ENCODE data around the gene MLC1. TPM values are rescaled to one million over a fixed set of nuclear protein-coding genes. Genes with fewer than 3 reads are reported as not detected.

MLC1 gene
- total RNA-seq, 2 donors from 2014 or later = not detected

DNA sequence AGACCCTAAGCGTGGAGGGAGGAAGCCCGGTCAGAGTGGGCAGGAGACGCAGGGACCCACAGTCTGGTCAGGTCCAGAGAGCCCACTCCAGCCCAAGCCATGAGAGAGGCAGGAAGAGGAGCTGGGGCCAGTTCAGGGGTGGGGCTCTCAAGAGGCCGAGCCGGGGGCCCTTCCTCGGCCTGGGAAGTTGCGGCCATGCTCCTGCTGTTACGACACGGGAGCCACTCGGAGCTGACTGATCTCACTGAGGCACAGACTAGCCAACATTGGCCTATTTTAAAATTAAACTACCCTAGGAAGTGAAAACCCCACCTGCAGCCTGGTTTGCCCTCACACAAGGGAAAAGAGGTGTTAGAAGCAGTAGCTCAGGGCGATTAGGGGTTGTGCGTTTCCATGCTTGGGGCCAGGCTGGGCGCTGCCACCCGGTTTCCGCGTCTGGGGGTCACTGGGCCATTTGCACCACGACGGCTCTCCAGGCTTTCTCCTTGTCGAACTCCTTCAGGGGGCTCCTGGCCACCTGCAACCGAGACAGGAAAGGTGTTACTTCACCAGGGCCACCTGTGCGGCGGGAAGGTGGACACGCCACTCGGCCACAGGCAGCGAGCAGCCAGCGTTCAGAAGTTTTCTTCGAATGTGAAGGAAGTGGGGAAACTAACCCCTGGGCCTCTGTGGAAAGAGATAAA is 23.9 kb downstream of the MLC1 start:
- no peak overlapping the region for H3K4me3 ChIP-seq
- no peak for TF ChIP-seq CTCF (IDR thresholded peaks at IDR 0.05)
- WGBS, 2 donors = 63 to 77% methylated on average over 16 to 24 of the region's 27 CpGs
- no peaks in the 10 kb centered on the region for H3K9me3 ChIP-seq
- H3K27ac ChIP-seq = no peak overlapping the region
- peaks cover 0 to 9% of the 10 kb centered on the region in 2 donors for H3K27me3 ChIP-seq
- H3K36me3 ChIP-seq (replicated peaks in 1 of 2; ENCODE audit: insufficient read depth in 1 of 2, low read depth in 2 of 2) = no peaks in the 10 kb centered on the region
- peaks cover 14% of the 10 kb centered on the region for H3K4me1 ChIP-seq
- intact Hi-C loops (cut with DNase I) = no loop called here
- no peak for DNase-seq
- ATAC-seq = no peak

DNA sequence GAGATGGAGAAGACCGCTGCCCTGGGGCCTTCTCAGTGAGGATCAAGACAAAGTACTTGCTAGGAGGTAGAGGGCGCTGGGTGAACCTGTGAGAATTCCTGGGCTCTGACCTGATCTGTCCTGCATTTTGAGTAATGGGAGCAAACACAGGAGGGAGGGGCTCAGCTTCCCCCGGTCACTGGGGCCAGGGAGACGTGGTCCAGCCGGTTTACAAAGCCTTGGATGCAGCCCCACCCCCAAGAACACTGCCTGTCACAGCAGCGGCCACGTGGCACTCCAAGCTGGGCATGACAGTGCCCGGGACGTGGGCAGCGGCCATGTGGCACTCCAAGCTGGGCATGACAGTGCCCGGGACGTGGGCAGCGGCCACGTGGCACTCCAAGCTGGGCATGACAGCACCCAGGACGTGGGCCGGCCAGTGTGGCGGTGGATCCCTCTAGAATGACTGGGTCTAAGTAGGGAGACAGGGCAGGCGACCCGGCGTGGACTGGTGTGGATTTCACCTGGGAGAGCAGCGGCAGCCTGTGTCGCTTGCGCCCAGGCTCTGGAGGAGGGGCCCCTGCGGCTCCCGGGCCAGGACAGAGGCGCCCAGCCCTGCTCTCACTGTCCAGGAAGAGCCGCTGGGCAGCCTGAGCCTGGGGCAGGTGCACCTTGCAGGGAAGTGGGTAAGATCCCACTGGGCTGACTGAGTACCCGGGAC is 24.6 kb downstream of the MLC1 start:
- DNase-seq = peak; percentile 41 to 74 (median 72)
- intact Hi-C loops (cut with DNase I) = no loop called here
- Histone ChIP-seq H3K27ac (no peak overlapping the region), H3K27me3 (peaks cover 0 to 9% of the 10 kb centered on the region in 2 donors), H3K4me3 (no peak overlapping the region), H3K36me3 (replicated peaks in 1 of 2; ENCODE audit: insufficient read depth in 1 of 2, low read depth in 2 of 2) (no peaks in the 10 kb centered on the region), H3K4me1 (peaks cover 14% of the 10 kb centered on the region), H3K9me3 (no peaks in the 10 kb centered on the region)
- peak; percentile 67 for ATAC-seq
- TF ChIP-seq CTCF (IDR thresholded peaks at IDR 0.05) (peak in 2 of 7 experiments; percentile 12 to 20), POLR2A (IDR thresholded peaks at IDR 0.05) (no peak)
- 41 to 52% methylated on average over 10 to 28 of the region's 28 CpGs for WGBS, 2 donors

DNA sequence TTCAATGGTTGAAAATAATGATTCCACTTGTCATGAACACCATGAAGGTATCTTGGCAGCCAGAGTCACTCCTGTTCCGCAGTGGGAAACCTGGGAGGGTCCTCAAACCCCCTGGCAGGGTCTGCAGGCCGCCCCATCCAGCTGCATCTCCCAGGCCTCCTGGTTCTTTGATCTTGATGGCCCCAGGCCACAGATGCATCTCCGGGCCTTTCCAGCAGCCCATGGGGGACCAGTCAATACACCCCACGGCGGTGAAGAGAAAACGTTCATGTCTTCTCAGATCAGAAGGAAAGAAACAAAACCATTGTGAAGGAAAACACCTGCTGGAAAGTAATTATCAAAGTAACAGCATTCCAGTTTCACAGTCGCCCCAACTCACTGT is 25.4 kb downstream of the MLC1 start:
- Histone ChIP-seq H3K4me3 (no peak overlapping the region), H3K27ac (no peak overlapping the region), H3K27me3 (peaks cover 0 to 9% of the 10 kb centered on the region in 2 donors), H3K9me3 (no peaks in the 10 kb centered on the region), H3K4me1 (peaks cover 14% of the 10 kb centered on the region), H3K36me3 (replicated peaks in 1 of 2; ENCODE audit: insufficient read depth in 1 of 2, low read depth in 2 of 2) (no peaks in the 10 kb centered on the region)
- ATAC-seq (no peak), DNase-seq (no peak)
- 71 to 76% methylated on average over 5 to 7 of the region's 7 CpGs for WGBS, 2 donors
- TF ChIP-seq POLR2A (IDR thresholded peaks at IDR 0.05) (no peak), CTCF (IDR thresholded peaks at IDR 0.05) (no peak)
- intact Hi-C loops (cut with DNase I) = no loop called here

DNA sequence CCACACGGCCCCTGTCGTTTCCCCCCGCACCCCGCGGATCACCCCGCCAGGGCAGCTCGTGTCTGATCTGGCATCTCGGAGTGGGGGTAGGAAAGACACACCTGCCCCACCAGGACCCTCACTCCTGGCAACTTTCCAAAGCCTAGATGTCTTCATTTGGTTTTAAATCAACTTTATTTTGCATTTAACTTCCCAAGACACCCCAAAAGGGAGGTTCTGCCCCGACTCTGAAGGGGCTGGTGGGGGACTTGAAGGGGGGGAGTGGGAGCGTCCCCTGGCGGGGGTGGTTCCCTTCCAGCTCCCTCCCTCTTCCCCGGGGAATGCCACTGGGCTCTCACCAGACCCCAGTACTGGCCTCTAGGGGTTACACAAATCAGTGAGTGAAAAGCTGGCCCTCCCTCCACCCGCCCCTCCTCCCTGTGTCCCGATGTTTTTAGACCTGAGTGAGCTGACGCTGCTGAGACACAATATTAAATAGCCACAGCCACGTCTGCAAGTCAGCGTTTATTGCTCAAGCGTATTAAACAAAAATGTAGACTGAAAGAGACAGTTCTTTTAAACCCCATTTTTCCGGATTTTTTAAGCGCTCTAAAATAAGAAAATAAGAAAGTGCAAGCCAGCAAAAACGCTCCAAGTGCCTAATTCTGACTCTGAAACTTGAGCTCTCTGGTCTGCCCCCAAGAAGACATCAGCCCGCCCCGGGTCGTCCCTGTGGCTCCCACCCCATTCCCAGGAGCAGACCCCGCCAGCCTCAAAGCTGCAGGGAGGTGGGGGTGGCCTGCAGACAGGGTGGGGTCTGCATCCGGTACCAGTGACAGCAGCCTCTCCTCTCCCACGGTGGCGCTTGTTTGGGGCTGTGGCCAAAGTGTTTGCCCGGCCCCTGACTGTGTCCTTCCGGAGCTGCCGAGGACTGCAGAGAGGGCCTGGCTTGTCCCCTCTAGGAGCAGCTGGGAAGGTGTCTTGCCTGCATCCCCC is 26.0 kb downstream of the MLC1 start:
- DNase-seq = no peak
- Histone ChIP-seq H3K27ac (no peak overlapping the region), H3K27me3 (peaks cover 0 to 9% of the 10 kb centered on the region in 2 donors), H3K9me3 (no peaks in the 10 kb centered on the region), H3K4me1 (peaks cover 14% of the 10 kb centered on the region), H3K36me3 (replicated peaks in 1 of 2; ENCODE audit: insufficient read depth in 1 of 2, low read depth in 2 of 2) (no peaks in the 10 kb centered on the region), H3K4me3 (no peak overlapping the region)
- TF ChIP-seq CTCF (IDR thresholded peaks at IDR 0.05) = no peak
- TF ChIP-seq POLR2A (IDR thresholded peaks at IDR 0.05) = no peak
- no peak for ATAC-seq
- intact Hi-C loops (cut with DNase I) = no loop called here
- 45 to 53% methylated on average over 25 to 30 of the region's 31 CpGs for WGBS, 2 donors

All from body of pancreas (tissue), 4 donors.